Spleen (tissue), 7 donors: ENCODE measurements around the gene CDKN1A.

Experiments used
- POLR2A ChIP-seq, 3 donors: fragments of 450-650 bp; IDR thresholded peaks; one replicate each; pipeline ENCODE4 v1.5.1; 2017; ENCODE audit warnings: antibody characterized with exemption in 3 of 3, mild to moderate bottlenecking in 1 of 3
- TF ChIP-seq, protein P1 (sequence below), 11 experiments: fragments of 200-600 bp in 7 of 11; fragments of 450-650 bp in 4 of 11; sonication (generic) in 4 of 11; IDR thresholded peaks in 8 of 11; conservative IDR thresholded peaks in 3 of 11; 1 replicate in 7 of 11; 2 replicates in 4 of 11; pipeline versions ENCODE4 v1.4.0 to v1.8.0; 2016 to 2021; ENCODE audit warnings: antibody characterized with exemption in 11 of 11, inconsistent platforms in 4 of 11, mild to moderate bottlenecking in 1 of 11
- donor health status: DM: no; HTN: no; CAD: no; lungs with moderate emphysema.
- donor health status: DM: no; HTN: no; CAD: no.
- donor health status: DM: no; HTN: no; CAD: no.

DNA sequence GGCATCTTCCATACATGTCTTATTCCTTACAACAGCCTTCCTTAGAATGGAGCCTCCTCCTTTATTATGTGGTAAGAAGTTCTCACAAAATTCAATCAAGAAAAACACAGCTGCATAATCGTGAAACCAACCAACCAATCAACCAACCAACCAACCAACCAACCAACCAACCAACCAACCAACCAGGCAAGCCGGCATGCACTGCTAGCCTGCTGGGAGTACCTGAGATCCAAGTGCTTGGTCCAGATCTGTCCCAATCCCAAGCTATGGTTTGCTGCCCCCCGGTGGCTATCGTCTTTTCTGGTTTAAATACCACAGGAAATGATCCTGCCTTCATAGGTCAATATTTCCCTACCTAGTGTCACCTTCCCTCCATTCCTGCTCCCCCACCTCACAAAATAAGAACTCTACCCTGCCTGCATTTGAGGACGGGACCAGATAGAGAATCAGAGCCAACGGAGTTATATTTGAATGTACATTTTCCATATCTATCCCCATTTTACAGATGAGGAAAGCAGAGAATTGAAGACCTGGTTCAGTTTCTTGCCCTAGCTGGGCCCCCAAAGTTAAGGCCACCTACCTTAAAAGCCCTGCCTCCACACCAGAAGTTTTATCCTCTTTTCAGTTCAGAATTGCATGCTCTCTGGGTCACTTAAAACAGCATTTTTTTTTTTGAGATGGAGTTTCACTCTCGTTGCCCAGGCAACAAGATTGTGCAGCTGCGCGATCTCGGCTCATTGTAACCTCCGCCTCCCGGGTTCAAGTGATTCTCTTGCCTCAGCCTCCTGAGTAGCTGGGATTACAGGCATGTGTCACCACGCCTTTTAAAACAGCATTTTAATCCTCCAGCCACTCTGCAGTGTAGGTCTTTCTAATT is 46.2 kb downstream of the CDKN1A start:
- no peak for TF ChIP-seq POLR2A (IDR thresholded peaks at IDR 0.05)
- TF ChIP-seq, protein P1, sequence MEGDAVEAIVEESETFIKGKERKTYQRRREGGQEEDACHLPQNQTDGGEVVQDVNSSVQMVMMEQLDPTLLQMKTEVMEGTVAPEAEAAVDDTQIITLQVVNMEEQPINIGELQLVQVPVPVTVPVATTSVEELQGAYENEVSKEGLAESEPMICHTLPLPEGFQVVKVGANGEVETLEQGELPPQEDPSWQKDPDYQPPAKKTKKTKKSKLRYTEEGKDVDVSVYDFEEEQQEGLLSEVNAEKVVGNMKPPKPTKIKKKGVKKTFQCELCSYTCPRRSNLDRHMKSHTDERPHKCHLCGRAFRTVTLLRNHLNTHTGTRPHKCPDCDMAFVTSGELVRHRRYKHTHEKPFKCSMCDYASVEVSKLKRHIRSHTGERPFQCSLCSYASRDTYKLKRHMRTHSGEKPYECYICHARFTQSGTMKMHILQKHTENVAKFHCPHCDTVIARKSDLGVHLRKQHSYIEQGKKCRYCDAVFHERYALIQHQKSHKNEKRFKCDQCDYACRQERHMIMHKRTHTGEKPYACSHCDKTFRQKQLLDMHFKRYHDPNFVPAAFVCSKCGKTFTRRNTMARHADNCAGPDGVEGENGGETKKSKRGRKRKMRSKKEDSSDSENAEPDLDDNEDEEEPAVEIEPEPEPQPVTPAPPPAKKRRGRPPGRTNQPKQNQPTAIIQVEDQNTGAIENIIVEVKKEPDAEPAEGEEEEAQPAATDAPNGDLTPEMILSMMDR (IDR thresholded peaks at IDR 0.05 in 8 of 11, conservative IDR thresholded peaks at IDR 0.05 in 3 of 11): peak in 7 of 11 experiments; percentile 39 to 64 (median 53)
